Measurements from ENCODE around the gene HS3ST3B1. TPM values are rescaled to one million over a fixed set of nuclear protein-coding genes. Genes with fewer than 3 reads are reported as not detected.

HS3ST3B1 gene
- polyA plus RNA-seq, 3 donors = 25.6 to 27.9 (median 25.7) TPM

- no peak for DNase-seq (ENCODE audit: low read depth in 3 of 3, low spot score in 2 of 3)
Measured at GRCh38 chr17:14320098-14320497, 19.2 kb downstream of the HS3ST3B1 start.

GRCh38 chr17:14320734-14321475 is 20.0 kb downstream of the HS3ST3B1 start:
- DNase-seq (ENCODE audit: low read depth in 3 of 3, low spot score in 2 of 3) = no peak

- no peak for DNase-seq (ENCODE audit: low read depth in 3 of 3, low spot score in 2 of 3)
Measured at GRCh38 chr17:14321476-14321949, 20.6 kb downstream of the HS3ST3B1 start.

- DNase-seq (ENCODE audit: low read depth in 3 of 3, low spot score in 2 of 3) = no peak
Measured at GRCh38 chr17:14321980-14322776, 21.3 kb downstream of the HS3ST3B1 start.

GRCh38 chr17:14323522-14323981 is 22.7 kb downstream of the HS3ST3B1 start:
- DNase-seq (ENCODE audit: low read depth in 3 of 3, low spot score in 2 of 3) = no peak

- DNase-seq (ENCODE audit: low read depth in 3 of 3, low spot score in 2 of 3) = no peak
Measured at GRCh38 chr17:14325618-14326167, 24.8 kb downstream of the HS3ST3B1 start.

- DNase-seq (ENCODE audit: low read depth in 3 of 3, low spot score in 2 of 3) = no peak
Measured at GRCh38 chr17:14329900-14330491, 29.1 kb downstream of the HS3ST3B1 start.

GRCh38 chr17:14330492-14330962 is 29.6 kb downstream of the HS3ST3B1 start:
- DNase-seq (ENCODE audit: low read depth in 3 of 3, low spot score in 2 of 3) = no peak

GRCh38 chr17:14331225-14331981 is 30.5 kb downstream of the HS3ST3B1 start:
- no peak for DNase-seq (ENCODE audit: low read depth in 3 of 3, low spot score in 2 of 3)

GRCh38 chr17:14331982-14332298 is 31.1 kb downstream of the HS3ST3B1 start:
- DNase-seq (ENCODE audit: low read depth in 3 of 3, low spot score in 2 of 3) = no peak

- DNase-seq (ENCODE audit: low read depth in 3 of 3, low spot score in 2 of 3) = no peak
Measured at GRCh38 chr17:14332331-14332730, 31.4 kb downstream of the HS3ST3B1 start.

- no peak for DNase-seq (ENCODE audit: low read depth in 3 of 3, low spot score in 2 of 3)
Measured at GRCh38 chr17:14333506-14333905, 32.6 kb downstream of the HS3ST3B1 start.

GRCh38 chr17:14334276-14334840 is 33.5 kb downstream of the HS3ST3B1 start:
- no peak for DNase-seq (ENCODE audit: low read depth in 3 of 3, low spot score in 2 of 3)

- DNase-seq (ENCODE audit: low read depth in 3 of 3, low spot score in 2 of 3) = no peak
Measured at GRCh38 chr17:14334919-14335318, 34.0 kb downstream of the HS3ST3B1 start.

GRCh38 chr17:14336418-14336817 is 35.5 kb downstream of the HS3ST3B1 start:
- DNase-seq (ENCODE audit: low read depth in 3 of 3, low spot score in 2 of 3) = no peak

- DNase-seq (ENCODE audit: low read depth in 3 of 3, low spot score in 2 of 3) = no peak
Measured at GRCh38 chr17:14337596-14338079, 36.8 kb downstream of the HS3ST3B1 start.

- no peak for DNase-seq (ENCODE audit: low read depth in 3 of 3, low spot score in 2 of 3)
Measured at GRCh38 chr17:14340857-14341754, 40.2 kb downstream of the HS3ST3B1 start.

GRCh38 chr17:14341866-14342265 is 41.0 kb downstream of the HS3ST3B1 start:
- DNase-seq (ENCODE audit: low read depth in 3 of 3, low spot score in 2 of 3) = no peak

GRCh38 chr17:14346801-14347200 is 45.9 kb downstream of the HS3ST3B1 start:
- DNase-seq (ENCODE audit: low read depth in 3 of 3, low spot score in 2 of 3) = no peak
